OCI-LY1 (cell line): Measurements from ENCODE around the gene RPL9.

ENCODE experiments used
- EZH2 ChIP-seq: fragments of 200-600 bp; sonication (generic), shearing (Covaris generic); IDR thresholded peaks from 2 replicates; pipeline ENCODE4 v1.8.0; 2017; ENCODE audit warnings: borderline replicate concordance, mixed run types, mild to moderate bottlenecking, antibody characterized with exemption, low read length, moderate library complexity, mixed read lengths
- TF ChIP-seq, protein P1 (sequence below): fragments of 200-600 bp; sonication (generic), shearing (Covaris generic); IDR thresholded peaks from 2 replicates; pipeline ENCODE4 v1.5.1; 2017; ENCODE audit warnings: mild to moderate bottlenecking, antibody characterized with exemption, low read length, moderate library complexity, mixed read lengths

DNA sequence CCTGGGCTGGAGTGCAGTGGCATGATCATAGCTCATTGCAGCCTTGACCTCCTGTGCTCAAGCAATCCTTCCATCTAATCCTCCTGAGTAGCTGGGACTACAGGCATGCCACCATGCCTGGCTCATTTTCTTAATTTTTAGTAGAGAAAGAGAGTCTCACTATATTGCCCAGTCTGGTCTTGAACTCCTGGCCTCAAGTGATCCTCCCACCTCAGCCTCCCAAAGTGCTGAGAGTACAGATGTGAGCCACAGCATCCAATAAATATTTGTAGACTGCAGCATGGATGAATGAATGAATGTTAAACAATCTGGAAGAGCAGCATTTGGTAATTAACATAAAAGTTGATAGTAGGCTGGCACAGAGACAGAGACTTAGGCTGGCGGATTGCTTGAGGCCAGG, 32.0 kb downstream of the RPL9 start:
- TF ChIP-seq, protein P1, sequence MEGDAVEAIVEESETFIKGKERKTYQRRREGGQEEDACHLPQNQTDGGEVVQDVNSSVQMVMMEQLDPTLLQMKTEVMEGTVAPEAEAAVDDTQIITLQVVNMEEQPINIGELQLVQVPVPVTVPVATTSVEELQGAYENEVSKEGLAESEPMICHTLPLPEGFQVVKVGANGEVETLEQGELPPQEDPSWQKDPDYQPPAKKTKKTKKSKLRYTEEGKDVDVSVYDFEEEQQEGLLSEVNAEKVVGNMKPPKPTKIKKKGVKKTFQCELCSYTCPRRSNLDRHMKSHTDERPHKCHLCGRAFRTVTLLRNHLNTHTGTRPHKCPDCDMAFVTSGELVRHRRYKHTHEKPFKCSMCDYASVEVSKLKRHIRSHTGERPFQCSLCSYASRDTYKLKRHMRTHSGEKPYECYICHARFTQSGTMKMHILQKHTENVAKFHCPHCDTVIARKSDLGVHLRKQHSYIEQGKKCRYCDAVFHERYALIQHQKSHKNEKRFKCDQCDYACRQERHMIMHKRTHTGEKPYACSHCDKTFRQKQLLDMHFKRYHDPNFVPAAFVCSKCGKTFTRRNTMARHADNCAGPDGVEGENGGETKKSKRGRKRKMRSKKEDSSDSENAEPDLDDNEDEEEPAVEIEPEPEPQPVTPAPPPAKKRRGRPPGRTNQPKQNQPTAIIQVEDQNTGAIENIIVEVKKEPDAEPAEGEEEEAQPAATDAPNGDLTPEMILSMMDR = no peak
- no peak for TF ChIP-seq EZH2
